CD4-positive, alpha-beta T cell treated with Interleukin-12 subunit alpha and Interleukin-12 subunit beta, for 1 hour (primary cell): ENCODE measurements around the gene ST6GALNAC3.
"Not testable (repeated sequence)": the region's sequence is repeated elsewhere in the genome, so short reads cannot be mapped to it uniquely, and the experiment has no call there.

Experiments used
- DNase-seq: peaks from one replicate; pipeline ENCODE4 v3.0.0-alpha.2; 2020

ST6GALNAC3 gene

GRCh38 chr1:76292418-76293184 is 218.1 kb downstream of the ST6GALNAC3 start:
- DNase-seq: no peak

DNA sequence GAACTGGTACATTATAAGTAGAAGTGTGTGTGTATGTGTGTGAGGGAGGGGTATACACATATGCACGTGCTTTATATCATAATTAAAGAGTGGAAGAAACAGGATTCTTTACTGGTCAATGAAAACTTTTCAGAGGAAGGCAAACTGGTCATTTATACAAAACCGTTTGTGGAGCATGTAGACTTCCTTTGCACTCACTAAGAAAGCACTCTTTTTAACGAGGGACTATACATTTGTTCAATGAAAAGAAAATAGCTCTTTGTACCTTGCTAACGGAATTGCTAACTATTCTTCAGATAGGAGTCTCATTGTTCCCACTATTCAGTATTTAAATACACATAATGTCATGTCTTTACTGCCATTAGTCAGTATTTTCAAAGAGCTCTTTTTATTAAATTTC is 219.3 kb downstream of the ST6GALNAC3 start:
- no peak for DNase-seq

DNA sequence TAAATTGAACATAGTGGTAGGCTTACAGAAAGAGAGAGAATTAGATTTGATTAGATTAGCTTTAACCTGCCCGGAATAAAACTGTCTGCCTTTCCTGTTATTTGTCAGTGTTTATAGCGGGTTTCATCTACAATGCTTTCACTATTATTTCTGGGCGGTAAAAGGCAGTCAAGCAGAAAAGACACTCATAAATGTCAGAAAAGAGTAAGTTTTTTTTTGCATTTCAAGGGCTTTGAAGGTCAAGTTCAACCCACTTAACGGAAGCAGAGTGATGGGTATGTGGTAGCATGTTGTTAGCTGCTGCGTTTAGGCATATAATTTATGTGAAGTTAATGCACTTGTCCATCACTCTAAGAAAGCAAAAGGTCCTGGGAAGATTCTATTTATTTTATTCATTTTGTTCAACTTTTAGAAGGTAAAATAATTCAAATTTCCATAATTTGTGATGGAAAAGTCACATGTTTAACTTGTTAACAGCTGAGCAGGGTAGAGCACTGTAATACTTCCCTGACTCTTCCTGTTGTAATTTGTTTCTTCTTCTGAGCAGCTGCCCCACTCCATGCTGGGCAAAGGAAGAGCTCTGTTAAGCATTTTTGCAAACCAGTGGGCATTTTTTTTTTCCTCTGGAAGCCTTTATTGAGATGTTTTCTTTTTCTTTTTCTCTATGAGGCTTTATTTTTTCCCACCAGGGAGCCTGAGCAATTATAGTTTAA is 220.1 kb downstream of the ST6GALNAC3 start:
- peak; percentile 26 for DNase-seq

DNA sequence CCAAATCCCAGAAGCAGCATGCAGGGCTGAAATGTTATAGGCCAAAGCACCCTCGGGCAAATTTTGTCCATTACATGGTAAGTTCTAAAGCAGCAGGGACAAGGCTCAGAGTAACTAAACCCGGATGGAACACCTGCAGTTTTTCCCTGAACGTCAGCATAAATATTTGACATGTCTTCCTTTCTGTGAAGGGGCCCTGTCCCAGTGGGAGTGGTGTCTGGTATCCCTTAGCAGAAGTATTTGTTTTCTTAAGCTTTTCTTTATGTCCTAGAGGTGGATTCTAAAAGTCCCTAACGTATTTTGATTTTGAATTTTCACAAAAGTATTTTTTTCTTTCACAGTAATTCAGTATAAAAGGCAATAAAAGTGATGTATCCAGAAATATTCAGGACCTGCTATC is 223.9 kb downstream of the ST6GALNAC3 start:
- DNase-seq: no peak

GRCh38 chr1:76299036-76299435 is 224.5 kb downstream of the ST6GALNAC3 start:
- DNase-seq: no peak

DNA sequence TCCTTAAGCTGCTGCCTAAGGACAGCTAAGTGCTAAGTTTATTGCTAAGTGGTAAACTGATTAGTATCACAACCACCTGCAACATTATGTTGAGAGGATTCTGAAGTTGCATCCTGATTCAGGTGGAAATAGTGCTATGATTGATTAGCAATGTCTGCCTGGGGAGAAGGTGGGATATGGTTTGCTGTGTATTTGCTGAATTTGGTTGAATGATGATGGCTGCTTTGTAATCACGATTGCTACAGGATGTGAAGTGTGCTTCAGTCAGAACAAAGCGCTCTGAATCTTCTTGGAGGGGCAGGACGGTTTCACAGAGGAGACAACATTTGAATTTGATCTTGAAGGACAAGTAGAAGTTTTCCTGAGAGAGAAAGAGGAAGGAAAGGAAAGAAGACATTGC is 226.0 kb downstream of the ST6GALNAC3 start:
- no peak for DNase-seq

DNA sequence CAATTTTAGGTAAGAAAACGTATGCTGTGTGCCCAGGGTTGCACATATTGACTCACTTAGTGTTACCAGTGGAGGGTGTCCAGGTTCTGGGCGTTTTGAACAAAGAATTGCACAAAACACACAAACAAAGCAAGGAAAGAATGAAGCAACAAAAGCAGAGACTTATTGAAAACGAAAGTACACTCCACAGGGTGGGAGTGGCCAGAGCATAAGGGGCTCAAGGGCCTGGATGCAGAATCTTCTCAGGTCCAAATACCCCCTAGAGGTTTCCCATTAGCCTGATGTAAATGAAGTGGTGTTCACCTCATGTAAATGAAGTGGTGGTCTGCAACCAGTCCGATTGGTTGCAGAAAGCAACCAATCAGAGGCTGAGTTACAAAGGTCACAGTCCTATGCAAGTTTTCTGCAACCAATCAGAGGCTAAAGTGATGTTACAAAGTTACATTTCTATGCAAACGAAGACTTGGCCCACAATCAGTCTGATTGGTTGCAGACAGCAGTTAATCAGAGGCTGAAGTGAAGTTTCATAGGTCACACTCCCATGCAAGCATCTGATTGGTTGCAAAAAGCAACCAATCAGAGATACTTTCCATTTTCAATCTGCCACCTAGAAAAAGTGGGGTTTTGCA is 228.3 kb downstream of the ST6GALNAC3 start:
- no peak for DNase-seq

- no peak for DNase-seq
These were observed 228.8 kb downstream of the ST6GALNAC3 start for GRCh38 chr1:76303340-76303717.

- DNase-seq: no peak
These were observed 238.8 kb downstream of the ST6GALNAC3 start for GRCh38 chr1:76313304-76313703.

DNA sequence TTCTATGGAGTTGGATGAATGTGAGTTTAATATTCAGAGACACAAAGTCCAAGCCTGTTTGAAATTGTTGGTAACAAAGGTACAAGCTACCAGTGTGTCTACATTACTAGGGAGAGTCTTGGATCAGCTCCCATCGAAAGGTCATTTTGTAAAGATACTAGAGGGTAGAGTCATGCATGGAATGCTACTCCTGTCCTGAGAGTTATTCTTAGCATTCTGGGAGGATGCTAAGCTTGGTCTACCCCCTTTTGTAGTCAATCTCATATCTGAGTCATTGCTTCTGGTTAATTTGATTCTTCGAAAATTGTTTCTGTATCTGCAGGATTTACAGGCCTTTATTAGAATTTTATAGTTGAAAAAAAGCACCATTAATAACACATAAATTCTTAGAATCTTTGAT is 240.2 kb downstream of the ST6GALNAC3 start:
- no peak for DNase-seq

- DNase-seq: no peak
These were observed 242.9 kb downstream of the ST6GALNAC3 start for GRCh38 chr1:76317299-76317900.

DNA sequence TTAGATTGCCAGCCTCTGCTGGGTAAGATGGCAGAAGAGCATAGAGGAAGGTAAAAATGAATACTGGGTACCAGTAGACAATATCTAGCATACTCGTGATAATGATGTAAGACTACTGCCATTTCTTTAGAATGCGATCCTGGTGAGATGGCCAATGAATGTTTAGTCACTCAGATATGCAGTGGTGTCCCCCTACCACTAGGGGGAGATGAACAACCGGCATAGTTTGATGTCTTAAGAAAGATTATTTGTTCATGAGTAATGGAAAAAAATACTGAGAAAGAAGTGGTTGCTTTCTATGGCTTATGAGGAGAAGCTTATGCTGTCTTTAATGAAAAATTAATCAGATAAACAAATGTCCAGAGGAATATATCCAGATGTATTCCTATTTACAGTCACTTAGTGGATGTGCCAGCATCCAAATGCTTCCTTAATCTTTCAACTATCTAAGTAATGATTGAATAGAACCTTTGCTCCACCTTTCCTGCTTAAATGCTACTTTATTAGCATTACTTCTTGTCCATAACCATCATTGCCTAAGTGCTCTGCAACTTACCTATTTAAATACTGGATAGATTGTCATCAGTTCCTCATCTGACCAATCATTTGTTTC is 256.6 kb downstream of the ST6GALNAC3 start:
- DNase-seq: peak; percentile 49

GRCh38 chr1:76335882-76336281 is 261.3 kb downstream of the ST6GALNAC3 start:
- no peak for DNase-seq

DNA sequence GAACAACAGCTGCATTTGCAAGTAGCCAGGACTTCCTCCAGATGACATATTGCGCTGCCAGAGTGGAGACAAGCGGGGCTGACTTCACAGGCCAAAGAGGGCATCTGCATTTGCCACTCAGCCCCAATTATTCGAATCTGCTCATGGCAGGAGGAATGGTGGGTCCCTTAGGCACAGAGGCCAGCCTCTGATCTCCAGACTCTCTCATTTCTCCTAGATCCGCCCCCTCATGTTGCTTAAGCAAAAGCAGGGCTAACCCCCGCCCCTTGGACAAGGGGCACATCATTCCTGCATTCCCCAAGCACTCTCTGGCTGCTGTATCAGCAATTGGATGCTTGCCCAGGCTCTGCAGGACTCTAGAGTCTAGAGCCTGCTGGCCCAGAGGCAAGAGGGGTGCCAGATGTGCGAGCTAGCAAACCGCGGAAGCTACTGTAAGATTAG is 262.4 kb downstream of the ST6GALNAC3 start:
- DNase-seq: no peak

- DNase-seq: no peak
These were observed 263.1 kb downstream of the ST6GALNAC3 start for GRCh38 chr1:76337542-76338219.

DNA sequence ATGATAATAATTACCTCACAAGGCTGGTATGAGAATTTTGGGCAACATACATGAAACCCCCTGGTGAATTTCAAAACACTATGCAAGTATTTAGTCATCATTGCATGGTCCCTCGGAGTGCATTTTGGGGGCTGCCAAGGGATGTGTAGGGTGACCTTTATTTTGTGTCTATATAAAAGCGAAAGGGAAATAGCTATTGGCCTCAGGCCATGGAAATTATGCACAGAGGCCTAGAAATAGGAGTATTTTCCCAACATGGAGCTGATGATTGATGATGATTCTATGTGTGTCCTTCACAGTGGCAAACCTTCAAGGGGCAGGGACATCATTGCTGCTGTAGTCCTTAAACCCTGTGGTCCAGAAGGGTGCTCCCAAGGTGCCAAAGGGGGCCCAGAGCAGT is 265.5 kb downstream of the ST6GALNAC3 start:
- no peak for DNase-seq

- not testable (repeated sequence) for DNase-seq
These were observed 267.3 kb downstream of the ST6GALNAC3 start for GRCh38 chr1:76341816-76342215.

- no peak for DNase-seq
These were observed 268.8 kb downstream of the ST6GALNAC3 start for GRCh38 chr1:76343356-76343755.

DNA sequence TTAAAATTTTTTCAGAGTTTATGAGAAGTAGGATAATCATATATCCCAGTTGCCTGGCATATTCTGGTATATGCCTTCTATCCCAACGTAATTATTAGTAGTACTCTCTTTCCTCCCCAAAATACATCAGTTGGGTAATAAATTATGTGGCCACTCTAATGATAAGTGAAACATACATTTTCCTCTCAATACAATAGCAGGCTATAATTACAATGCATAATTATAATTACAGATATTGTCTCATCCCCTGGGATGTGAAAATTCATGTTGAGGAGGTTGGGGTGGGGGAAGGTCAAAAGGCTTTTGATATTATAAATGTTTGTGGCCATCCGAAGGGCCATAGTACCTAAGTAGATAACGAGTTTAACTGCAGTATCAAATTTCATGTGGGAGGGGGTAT is 277.1 kb downstream of the ST6GALNAC3 start:
- DNase-seq: no peak

DNA sequence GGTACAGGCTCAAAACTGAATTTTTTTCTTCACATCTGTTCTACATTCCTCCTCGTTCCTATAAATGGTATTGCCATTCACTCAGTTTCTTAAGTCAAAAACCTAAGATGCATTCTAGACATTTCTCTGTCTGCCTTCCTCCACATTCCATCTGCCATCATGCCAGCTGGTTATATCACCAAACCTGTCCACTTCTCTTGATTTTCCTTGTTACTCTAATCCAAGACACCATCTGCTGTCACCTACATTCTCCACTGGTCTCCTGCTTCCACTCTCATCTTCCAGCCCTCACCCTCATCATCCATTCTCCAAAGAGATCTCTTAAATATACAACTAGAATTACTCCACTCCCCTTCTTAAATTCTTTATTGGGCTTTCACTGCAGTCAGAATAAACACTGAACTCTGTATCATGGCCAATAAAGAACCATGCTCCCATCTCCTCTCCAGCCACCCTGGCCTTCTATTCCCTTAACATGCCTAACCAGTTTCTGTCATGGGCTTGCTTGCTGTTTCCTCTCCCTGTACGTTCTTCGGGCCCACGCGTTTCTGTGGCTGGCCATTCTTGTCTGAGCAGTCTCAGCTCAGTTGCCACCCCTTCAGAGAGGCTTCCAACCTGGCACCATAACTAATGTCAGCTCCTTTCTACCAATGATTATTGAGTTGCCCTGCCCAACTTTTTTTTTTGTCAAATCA is 278.3 kb downstream of the ST6GALNAC3 start:
- no peak for DNase-seq

GRCh38 chr1:76354236-76354635 is 279.7 kb downstream of the ST6GALNAC3 start:
- DNase-seq: no peak

- DNase-seq: no peak
These were observed 292.2 kb downstream of the ST6GALNAC3 start for GRCh38 chr1:76366726-76367125.
